Osteoblast (primary cell): ENCODE data around the gene ONECUT1. TPM values are rescaled to one million over a fixed set of nuclear protein-coding genes. Genes with fewer than 3 reads are reported as not detected.

Experiments used
- DNase-seq: peaks from one replicate; pipeline ENCODE4 v3.0.0; 2011; ENCODE audit warnings: low spot score, mixed read lengths; ENCODE audit not compliant: insufficient read length; ENCODE audit errors: missing footprints
- H2AFZ ChIP-seq: 2 replicates; pipeline ENCODE4 v1.6.0; 2011; ENCODE audit warnings: mild to moderate bottlenecking, low read length
- H3K27ac ChIP-seq: 2 replicates; pipeline ENCODE4 v1.5.1; 2011; ENCODE audit warnings: mild to moderate bottlenecking, low read depth, low read length, moderate library complexity
- H3K27me3 ChIP-seq: 2 replicates; pipeline ENCODE4 v1.6.0; 2012; ENCODE audit warnings: mild to moderate bottlenecking, control low read depth, inconsistent platforms, low read length, moderate library complexity; ENCODE audit not compliant: insufficient read depth
- H3K36me3 ChIP-seq: 2 replicates; pipeline ENCODE4 v1.5.1; 2011; ENCODE audit warnings: mild to moderate bottlenecking, low read length, control low read depth, moderate library complexity; ENCODE audit not compliant: insufficient read depth
- H3K4me1 ChIP-seq: 2 replicates; pipeline ENCODE4 v1.5.1; 2011; ENCODE audit warnings: mild to moderate bottlenecking, low read length, control low read depth, moderate library complexity; ENCODE audit not compliant: insufficient read depth
- H3K4me2 ChIP-seq: 2 replicates; pipeline ENCODE4 v1.6.0; 2011; ENCODE audit warnings: mild to moderate bottlenecking, low read length; ENCODE audit not compliant: insufficient read depth
- H3K4me3 ChIP-seq: fragments of 200-600 bp; sonication (generic); 3 replicates; pipeline ENCODE4 v1.5.1; 2012; ENCODE audit warnings: mild to moderate bottlenecking, low read length, inconsistent platforms; ENCODE audit not compliant: insufficient read depth
- H3K79me2 ChIP-seq: 2 replicates; pipeline ENCODE4 v1.6.0; 2012; ENCODE audit warnings: mild to moderate bottlenecking, low read length, control low read depth, inconsistent platforms; ENCODE audit not compliant: insufficient read depth
- H3K9me3 ChIP-seq: 2 replicates; pipeline ENCODE4 v1.5.1; 2011; ENCODE audit warnings: low read depth, low read length, control low read depth
- H4K20me1 ChIP-seq: 2 replicates; pipeline ENCODE4 v1.6.0; 2012; ENCODE audit warnings: mild to moderate bottlenecking, low read length, control low read depth; ENCODE audit not compliant: insufficient read depth
- CTCF ChIP-seq: IDR thresholded peaks from 2 replicates; pipeline ENCODE4 v1.5.1; 2011; ENCODE audit warnings: mild to moderate bottlenecking, low read depth, low read length, moderate library complexity; ENCODE audit errors: extremely low read depth
- total RNA-seq: library from RNA; depleted of rRNA; stranded (reverse); fragments of >200 nt; gene quantifications from 2 replicates; pipeline ENCODE4 v1.2.3, GENCODE V29; 2012

The ONECUT1 gene
- total RNA-seq, 1 donor = not detected

DNA sequence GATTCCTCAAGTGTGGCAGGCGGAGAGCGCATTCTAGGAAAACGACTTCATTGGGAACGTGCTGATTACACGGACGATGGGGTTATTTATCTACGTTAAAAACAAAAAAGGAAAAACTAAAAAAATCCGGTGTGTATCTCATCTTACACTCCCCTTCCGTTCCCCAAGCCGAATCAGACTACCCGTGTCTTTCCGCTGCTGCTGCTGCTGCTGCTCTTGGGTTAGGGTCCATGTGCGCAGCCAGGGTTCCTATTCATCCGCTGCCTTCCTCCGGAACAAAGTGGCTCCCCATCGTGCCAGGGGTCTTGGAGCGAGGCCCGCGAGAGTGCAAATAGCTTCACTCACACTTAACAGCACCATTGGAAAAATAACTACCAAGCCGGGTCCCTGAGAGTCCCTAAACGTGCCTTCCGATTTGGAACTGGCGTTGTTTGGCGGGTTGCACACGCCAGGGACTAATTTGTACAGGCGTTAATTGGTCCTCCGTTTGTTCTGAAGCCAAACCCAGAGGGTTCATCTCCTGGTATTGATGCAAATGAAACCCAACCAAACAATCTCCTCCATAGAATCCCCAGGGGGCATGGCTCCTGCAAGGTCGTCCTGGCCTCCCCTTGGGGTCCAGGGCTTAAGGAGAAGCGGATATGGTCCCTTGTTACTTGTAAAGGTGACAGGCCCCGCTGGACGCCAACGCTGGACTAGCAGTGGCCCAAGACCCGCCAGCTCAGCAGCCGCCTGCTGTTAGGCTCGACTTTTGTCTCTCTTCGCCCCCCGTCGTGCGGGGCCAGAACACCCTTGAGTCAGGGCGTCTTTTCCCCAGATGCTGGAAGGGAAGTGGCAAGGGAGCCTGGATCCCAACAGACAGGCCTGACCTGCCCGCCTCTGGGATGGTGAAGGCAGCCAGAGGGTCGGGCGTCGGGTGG lies 11.0 kb upstream of the ONECUT1 start:
- H3K79me2 ChIP-seq = no peaks in the 10 kb centered on the region
- no peaks in the 10 kb centered on the region for H3K4me1 ChIP-seq
- peaks cover 99% of the 10 kb centered on the region for H3K27me3 ChIP-seq
- no peak overlapping the region for H3K4me3 ChIP-seq
- no peaks in the 10 kb centered on the region for H3K9me3 ChIP-seq
- H3K27ac ChIP-seq = no peak overlapping the region
- DNase-seq = no peak
- no peak overlapping the region for H2AFZ ChIP-seq
- no peak for TF ChIP-seq CTCF
- H3K4me2 ChIP-seq = no peak overlapping the region
- H4K20me1 ChIP-seq = no peaks in the 10 kb centered on the region
- H3K36me3 ChIP-seq = no peaks in the 10 kb centered on the region

GRCh38 chr15:52799145-52799811 lies 9.1 kb upstream of the ONECUT1 start:
- Histone ChIP-seq H3K4me2 (no peak overlapping the region), H3K4me3 (no peak overlapping the region), H2AFZ (no peak overlapping the region), H3K9me3 (no peaks in the 10 kb centered on the region), H4K20me1 (no peaks in the 10 kb centered on the region), H3K4me1 (no peaks in the 10 kb centered on the region), H3K36me3 (no peaks in the 10 kb centered on the region), H3K79me2 (no peaks in the 10 kb centered on the region), H3K27ac (no peak overlapping the region), H3K27me3 (peaks cover 99% of the 10 kb centered on the region)
- no peak for TF ChIP-seq CTCF
- DNase-seq = no peak

DNA sequence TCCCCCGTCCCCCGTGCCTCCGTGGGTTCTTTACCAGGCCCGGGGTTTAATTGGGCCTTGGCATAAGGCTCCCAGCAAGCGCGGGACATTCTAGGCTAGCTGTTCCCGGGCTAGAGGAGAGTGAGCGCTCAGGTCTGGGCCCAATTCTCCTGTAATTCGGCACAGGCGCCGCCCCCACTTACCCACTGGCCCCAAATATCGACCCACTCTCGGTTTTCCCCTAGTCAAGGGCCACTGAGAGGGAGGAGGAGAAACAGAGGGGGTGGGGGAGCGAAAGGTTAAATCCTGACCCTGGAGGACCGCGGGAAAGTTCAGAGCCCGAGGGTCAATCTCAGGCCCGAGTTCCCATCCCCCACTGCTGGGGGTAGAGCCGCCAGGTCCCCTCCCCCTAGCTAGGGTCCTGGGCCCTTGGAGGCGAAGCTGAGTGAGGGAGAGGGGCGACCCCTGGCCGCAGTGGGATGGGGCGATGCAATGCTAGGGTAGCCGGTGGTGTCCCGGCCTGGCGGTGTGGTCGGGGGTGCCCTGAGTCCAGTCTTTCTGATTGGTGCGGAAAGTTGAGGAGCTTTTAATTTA lies 8.5 kb upstream of the ONECUT1 start:
- Histone ChIP-seq H3K4me1 (no peaks in the 10 kb centered on the region), H3K27ac (no peak overlapping the region), H3K27me3 (peaks cover 100% of the 10 kb centered on the region), H2AFZ (no peak overlapping the region), H3K79me2 (no peaks in the 10 kb centered on the region), H3K9me3 (no peaks in the 10 kb centered on the region), H3K4me3 (no peak overlapping the region), H3K36me3 (no peaks in the 10 kb centered on the region), H3K4me2 (no peak overlapping the region), H4K20me1 (no peaks in the 10 kb centered on the region)
- TF ChIP-seq CTCF = no peak
- peak; percentile 87 for DNase-seq
